IMR-90 (cell line): ENCODE measurements around the gene FAAH2.

ENCODE experiments used
- CEBPB ChIP-seq: IDR thresholded peaks from 2 replicates; pipeline ENCODE4 v1.6.1; 2012; ENCODE audit warnings: low read depth, low read length, improper control_type of control experiment
- CHD1 ChIP-seq: IDR thresholded peaks from 2 replicates; pipeline ENCODE4 v1.6.1; 2012; ENCODE audit warnings: low read depth, low read length, improper control_type of control experiment
- ELK1 ChIP-seq: fragments of 150-350 bp; IDR thresholded peaks from 2 replicates; pipeline ENCODE4 v1.6.1; 2016; ENCODE audit warnings: low read depth, mild to moderate bottlenecking, low read length, moderate library complexity, borderline replicate concordance
- MXI1 ChIP-seq: IDR thresholded peaks from 2 replicates; pipeline ENCODE4 v1.6.1; 2012; ENCODE audit warnings: low read depth, mild to moderate bottlenecking, low read length, moderate library complexity, borderline replicate concordance
- NFE2L2 ChIP-seq: fragments of 150-350 bp; IDR thresholded peaks from 2 replicates; pipeline ENCODE4 v1.6.1; 2016; ENCODE audit warnings: low read depth, mild to moderate bottlenecking, low read length
- POLR2A ChIP-seq: IDR thresholded peaks from 2 replicates; pipeline ENCODE4 v1.6.1; 2012; ENCODE audit warnings: mild to moderate bottlenecking, low read depth, low read length
- RAD21 ChIP-seq: IDR thresholded peaks from 2 replicates; pipeline ENCODE4 v1.6.1; 2012; ENCODE audit warnings: low read length, improper control_type of control experiment
- RFX5 ChIP-seq: IDR thresholded peaks from 2 replicates; pipeline ENCODE4 v1.8.0; 2012; ENCODE audit warnings: low read depth, mild to moderate bottlenecking, low read length, moderate library complexity
- SMC3 ChIP-seq: fragments of 150-350 bp; IDR thresholded peaks from 2 replicates; pipeline ENCODE4 v1.6.1; 2016; ENCODE audit warnings: low read depth, mild to moderate bottlenecking, antibody characterized with exemption, low read length, moderate library complexity
- TF ChIP-seq, protein P1 (sequence below): conservative IDR thresholded peaks from 2 replicates; pipeline ENCODE4 v1.5.1; 2012; ENCODE audit warnings: mild to moderate bottlenecking, low read depth, low read length, improper control_type of control experiment
- TF ChIP-seq, protein P2 (sequence below): fragments of 150-350 bp; IDR thresholded peaks from 2 replicates; pipeline ENCODE4 v1.6.1; 2017; ENCODE audit warnings: mild to moderate bottlenecking, antibody characterized with exemption, low read length, low read depth

DNA sequence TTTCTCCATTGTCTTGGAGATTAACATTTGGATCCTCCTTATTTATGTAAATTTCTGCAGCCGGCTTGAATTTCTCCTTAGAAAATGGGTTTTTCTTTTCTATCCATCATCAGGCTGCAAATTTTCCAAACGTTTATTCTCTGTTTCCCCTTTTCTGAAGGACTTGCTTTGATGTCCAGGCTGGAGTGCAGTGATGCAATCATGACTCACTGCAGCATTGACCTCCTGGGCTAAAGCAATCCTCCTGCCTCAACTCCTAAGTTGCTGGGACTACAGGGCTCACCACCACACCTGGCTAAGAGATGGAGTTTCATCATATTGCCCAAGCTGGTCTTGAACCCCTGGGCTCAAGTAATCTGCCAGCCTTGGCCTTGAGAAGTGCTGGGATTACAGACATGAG lies 161.3 kb downstream of the FAAH2 start:
- no peak for TF ChIP-seq POLR2A
- TF ChIP-seq, protein P1, sequence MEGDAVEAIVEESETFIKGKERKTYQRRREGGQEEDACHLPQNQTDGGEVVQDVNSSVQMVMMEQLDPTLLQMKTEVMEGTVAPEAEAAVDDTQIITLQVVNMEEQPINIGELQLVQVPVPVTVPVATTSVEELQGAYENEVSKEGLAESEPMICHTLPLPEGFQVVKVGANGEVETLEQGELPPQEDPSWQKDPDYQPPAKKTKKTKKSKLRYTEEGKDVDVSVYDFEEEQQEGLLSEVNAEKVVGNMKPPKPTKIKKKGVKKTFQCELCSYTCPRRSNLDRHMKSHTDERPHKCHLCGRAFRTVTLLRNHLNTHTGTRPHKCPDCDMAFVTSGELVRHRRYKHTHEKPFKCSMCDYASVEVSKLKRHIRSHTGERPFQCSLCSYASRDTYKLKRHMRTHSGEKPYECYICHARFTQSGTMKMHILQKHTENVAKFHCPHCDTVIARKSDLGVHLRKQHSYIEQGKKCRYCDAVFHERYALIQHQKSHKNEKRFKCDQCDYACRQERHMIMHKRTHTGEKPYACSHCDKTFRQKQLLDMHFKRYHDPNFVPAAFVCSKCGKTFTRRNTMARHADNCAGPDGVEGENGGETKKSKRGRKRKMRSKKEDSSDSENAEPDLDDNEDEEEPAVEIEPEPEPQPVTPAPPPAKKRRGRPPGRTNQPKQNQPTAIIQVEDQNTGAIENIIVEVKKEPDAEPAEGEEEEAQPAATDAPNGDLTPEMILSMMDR, result no peak
- TF ChIP-seq SMC3, result no peak
- peak; percentile 45; the same call in 1 of the 2 replicates for TF ChIP-seq CEBPB
- no peak for TF ChIP-seq CHD1
- no peak for TF ChIP-seq MXI1
- TF ChIP-seq RFX5, result no peak
- TF ChIP-seq RAD21, result no peak
- TF ChIP-seq, protein P2, sequence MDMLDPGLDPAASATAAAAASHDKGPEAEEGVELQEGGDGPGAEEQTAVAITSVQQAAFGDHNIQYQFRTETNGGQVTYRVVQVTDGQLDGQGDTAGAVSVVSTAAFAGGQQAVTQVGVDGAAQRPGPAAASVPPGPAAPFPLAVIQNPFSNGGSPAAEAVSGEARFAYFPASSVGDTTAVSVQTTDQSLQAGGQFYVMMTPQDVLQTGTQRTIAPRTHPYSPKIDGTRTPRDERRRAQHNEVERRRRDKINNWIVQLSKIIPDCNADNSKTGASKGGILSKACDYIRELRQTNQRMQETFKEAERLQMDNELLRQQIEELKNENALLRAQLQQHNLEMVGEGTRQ, result no peak
- no peak for TF ChIP-seq ELK1
- TF ChIP-seq NFE2L2, result no peak
